Activated CD4-positive, alpha-beta memory T cell treated with anti-CD3 and anti-CD28 coated beads, Interleukin-2, amount 10 ng/mL, durations not matched to agents 7 days and 5 days (primary cell): ENCODE measurements around the gene CCDC192. TPM values are rescaled to one million over a fixed set of nuclear protein-coding genes. Genes with fewer than 3 reads are reported as not detected.
"Not testable (repeated sequence)": the region's sequence is repeated elsewhere in the genome, so short reads cannot be mapped to it uniquely, and the experiment has no call there.

Experiments
- CTCF ChIA-PET: fragments of 350-600 bp; sonication (Branson Sonifier 250); formaldehyde crosslinking; loops from one replicate; lab custom pipeline; 2021; ENCODE audit warnings: antibody characterized with exemption, inconsistent platforms; lab: Charles Lee
- POLR2A ChIA-PET: fragments of 350-600 bp; sonication (Branson Sonifier 250); formaldehyde crosslinking; loops from one replicate; lab custom pipeline; 2021; ENCODE audit warnings: antibody characterized with exemption; lab: Charles Lee
- DNase-seq: peaks from one replicate; pipeline ENCODE4 v3.0.0-alpha.2; 2020
- H3K27ac Mint-ChIP-seq: one replicate; pipeline ENCODE4 v1.8.0; 2021; ENCODE audit warnings: mild to moderate bottlenecking, mixed read lengths
- H3K27me3 Mint-ChIP-seq: one replicate; pipeline ENCODE4 v1.8.0; 2021; ENCODE audit warnings: mixed read lengths
- H3K36me3 Mint-ChIP-seq: one replicate; pipeline ENCODE4 v1.8.0; 2021; ENCODE audit warnings: low read depth, mixed read lengths
- H3K4me1 Mint-ChIP-seq: one replicate; pipeline ENCODE4 v1.8.0; 2021; ENCODE audit warnings: mixed read lengths
- H3K4me3 Mint-ChIP-seq: one replicate; pipeline ENCODE4 v1.8.0; 2021; ENCODE audit warnings: mild to moderate bottlenecking, mixed read lengths
- H3K9me3 Mint-ChIP-seq: one replicate; pipeline ENCODE4 v1.8.0; 2021; ENCODE audit warnings: mixed read lengths
- total RNA-seq, 2 experiments: library from RNA; stranded (reverse); gene quantifications; one replicate each; pipeline ENCODE4 v1.2.3, GENCODE V29; 2021

CCDC192 gene
- total RNA-seq, 2 experiments from 2014 or later = not detected

DNA sequence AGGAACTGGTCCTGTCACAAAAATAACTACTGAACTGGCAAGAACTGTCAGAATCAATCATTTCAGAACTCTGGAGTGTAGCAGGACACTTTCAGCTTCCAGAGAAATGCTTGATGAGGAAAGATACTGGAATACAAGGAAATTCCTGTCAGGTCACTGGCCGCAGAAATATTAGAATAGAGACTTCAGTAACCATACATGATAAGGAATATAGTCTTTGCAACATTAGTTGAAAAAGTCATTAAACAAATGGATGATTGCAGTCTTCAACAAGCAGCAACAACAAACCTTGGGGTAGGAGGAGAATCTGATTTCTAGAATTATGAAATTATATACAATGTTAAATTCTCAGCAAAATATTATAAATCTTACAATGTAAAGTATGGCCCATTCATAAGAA lies 88.2 kb downstream of the CCDC192 start:
- ChIA-PET CTCF (no interaction called here), POLR2A (no interaction called here)
- DNase-seq = no peak
- Mint-ChIP-seq H3K36me3 (peaks cover 15% of the 10 kb centered on the region), H3K4me1 (peaks cover 17% of the 10 kb centered on the region), H3K4me3 (no peak overlapping the region), H3K27ac (no peak overlapping the region), H3K9me3 (peaks cover 7% of the 10 kb centered on the region), H3K27me3 (no peaks in the 10 kb centered on the region)

GRCh38 chr5:127791908-127792307 lies 88.7 kb downstream of the CCDC192 start:
- CTCF ChIA-PET, H3K27me3 Mint-ChIP-seq, H3K4me3 Mint-ChIP-seq, DNase-seq, H3K27ac Mint-ChIP-seq, H3K9me3 Mint-ChIP-seq, POLR2A ChIA-PET: not testable (repeated sequence)
- peaks cover 15% of the 10 kb centered on the region for H3K36me3 Mint-ChIP-seq
- H3K4me1 Mint-ChIP-seq = peaks cover 12% of the 10 kb centered on the region

- Mint-ChIP-seq H3K27ac (no peak overlapping the region), H3K4me3 (no peak overlapping the region), H3K9me3 (peaks cover 7% of the 10 kb centered on the region), H3K36me3 (peaks cover 11% of the 10 kb centered on the region), H3K27me3 (no peaks in the 10 kb centered on the region), H3K4me1 (peaks cover 7% of the 10 kb centered on the region)
- POLR2A ChIA-PET = no interaction called here
- DNase-seq = no peak
- CTCF ChIA-PET = no interaction called here
Measured at GRCh38 chr5:127793052-127793451, 89.9 kb downstream of the CCDC192 start.

- Mint-ChIP-seq H3K4me1 (peaks cover 7% of the 10 kb centered on the region), H3K9me3 (peaks cover 7% of the 10 kb centered on the region), H3K27ac (no peak overlapping the region), H3K27me3 (no peaks in the 10 kb centered on the region), H3K4me3 (no peak overlapping the region), H3K36me3 (peaks cover 11% of the 10 kb centered on the region)
- DNase-seq = no peak
- CTCF ChIA-PET = no interaction called here
- POLR2A ChIA-PET = no interaction called here
Measured at GRCh38 chr5:127793879-127794278, 90.7 kb downstream of the CCDC192 start.

DNA sequence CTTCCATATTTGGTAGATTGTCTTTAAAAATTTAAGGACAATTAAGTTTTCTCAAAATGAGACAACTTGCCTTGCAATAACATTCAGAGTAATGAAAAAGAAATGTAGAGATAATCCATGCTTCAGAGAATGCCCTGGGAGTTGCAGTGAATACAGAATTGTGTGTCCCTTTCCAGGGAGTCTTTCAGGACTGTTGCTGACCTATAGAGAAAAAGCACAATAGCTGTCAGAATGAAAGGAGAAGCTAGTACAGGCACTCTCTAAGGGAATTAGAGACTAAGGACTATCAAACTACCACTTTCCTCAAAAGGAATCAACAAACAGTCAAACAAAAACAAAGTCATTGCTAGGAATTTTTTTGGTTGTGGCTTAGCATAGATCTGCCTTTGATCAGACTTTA lies 93.0 kb downstream of the CCDC192 start:
- ChIA-PET CTCF (interaction anchor here (1.2 kb wide), 1 partner anchor 113 kb away, joined by 3 read pairs; no protein-coding TSS in a partner anchor), POLR2A (interaction anchor here (0.9 kb wide), 1 partner anchor 10 kb away, joined by 3 read pairs; no protein-coding TSS in a partner anchor)
- DNase-seq = no peak
- H3K27me3 Mint-ChIP-seq = no peaks in the 10 kb centered on the region
- peaks cover 7% of the 10 kb centered on the region for H3K4me1 Mint-ChIP-seq
- H3K27ac Mint-ChIP-seq = no peak overlapping the region
- peaks cover 5% of the 10 kb centered on the region for H3K9me3 Mint-ChIP-seq
- H3K36me3 Mint-ChIP-seq = peaks cover 2% of the 10 kb centered on the region
- no peak overlapping the region for H3K4me3 Mint-ChIP-seq

GRCh38 chr5:127799293-127799905 lies 96.2 kb downstream of the CCDC192 start:
- CTCF ChIA-PET = no interaction called here
- no peaks in the 10 kb centered on the region for H3K9me3 Mint-ChIP-seq
- no peaks in the 10 kb centered on the region for H3K36me3 Mint-ChIP-seq
- H3K27me3 Mint-ChIP-seq = peaks cover 2% of the 10 kb centered on the region
- no peak overlapping the region for H3K4me3 Mint-ChIP-seq
- no peak for DNase-seq
- POLR2A ChIA-PET = no interaction called here
- no peak overlapping the region for H3K27ac Mint-ChIP-seq
- H3K4me1 Mint-ChIP-seq = no peaks in the 10 kb centered on the region

GRCh38 chr5:127801751-127802476 lies 98.7 kb downstream of the CCDC192 start:
- H3K4me3 Mint-ChIP-seq = no peak overlapping the region
- CTCF ChIA-PET = no interaction called here
- H3K9me3 Mint-ChIP-seq = no peaks in the 10 kb centered on the region
- H3K27ac Mint-ChIP-seq = no peak overlapping the region
- no peaks in the 10 kb centered on the region for H3K4me1 Mint-ChIP-seq
- H3K27me3 Mint-ChIP-seq = peaks cover 7% of the 10 kb centered on the region
- POLR2A ChIA-PET = interaction anchor here (0.8 kb wide), 1 partner anchor 16 kb away, joined by 3 read pairs; no protein-coding TSS in a partner anchor
- H3K36me3 Mint-ChIP-seq = no peaks in the 10 kb centered on the region
- DNase-seq = no peak

- CTCF ChIA-PET = no interaction called here
Measured at GRCh38 chr5:127802477-127802865, 99.3 kb downstream of the CCDC192 start.

GRCh38 chr5:127804886-127805426 lies 101.8 kb downstream of the CCDC192 start:
- Mint-ChIP-seq H3K4me1 (no peaks in the 10 kb centered on the region), H3K27me3 (peaks cover 11% of the 10 kb centered on the region)
- CTCF ChIA-PET = no interaction called here

More at GRCh38 chr5:127802477-127802865, 99.3 kb downstream of the CCDC192 start:
- Mint-ChIP-seq H3K4me3 (no peak overlapping the region), H3K9me3 (no peaks in the 10 kb centered on the region), H3K27me3 (peaks cover 7% of the 10 kb centered on the region), H3K36me3 (no peaks in the 10 kb centered on the region), H3K27ac (no peak overlapping the region), H3K4me1 (no peaks in the 10 kb centered on the region)
- no peak for DNase-seq
- POLR2A ChIA-PET = no interaction called here

GRCh38 chr5:127805448-127805847 lies 102.3 kb downstream of the CCDC192 start:
- no peak overlapping the region for H3K4me3 Mint-ChIP-seq

More at GRCh38 chr5:127804886-127805426, 101.8 kb downstream of the CCDC192 start:
- no peak overlapping the region for H3K27ac Mint-ChIP-seq
- H3K4me3 Mint-ChIP-seq = no peak overlapping the region
- no peaks in the 10 kb centered on the region for H3K36me3 Mint-ChIP-seq
- POLR2A ChIA-PET = no interaction called here
- no peaks in the 10 kb centered on the region for H3K9me3 Mint-ChIP-seq
- DNase-seq = no peak

DNA sequence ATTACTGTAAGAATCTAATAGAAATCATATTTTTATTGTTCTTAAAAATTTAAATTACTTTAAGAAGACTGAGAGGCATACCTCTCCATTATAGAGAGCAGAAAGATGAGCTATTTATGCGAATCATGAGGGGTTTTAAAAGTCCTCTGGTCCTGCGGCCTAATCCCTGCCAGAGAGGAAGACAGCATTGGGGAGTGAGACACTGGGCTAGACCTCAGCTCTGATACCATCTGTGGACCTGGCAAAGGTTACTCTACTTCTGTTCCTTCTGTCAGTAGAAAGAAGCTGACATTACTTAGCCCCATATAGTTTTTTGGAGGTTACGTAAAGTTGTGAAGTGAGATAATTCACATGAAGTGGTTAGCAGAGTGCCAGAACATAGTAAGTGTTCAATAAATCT lies 103.6 kb downstream of the CCDC192 start:
- CTCF ChIA-PET = no interaction called here
- Mint-ChIP-seq H3K27ac (no peak overlapping the region), H3K27me3 (peaks cover 14% of the 10 kb centered on the region)

More at GRCh38 chr5:127805448-127805847, 102.3 kb downstream of the CCDC192 start:
- no peaks in the 10 kb centered on the region for H3K9me3 Mint-ChIP-seq
- POLR2A ChIA-PET = no interaction called here
- H3K4me1 Mint-ChIP-seq = no peaks in the 10 kb centered on the region
- CTCF ChIA-PET = no interaction called here
- H3K27me3 Mint-ChIP-seq = peaks cover 14% of the 10 kb centered on the region
- H3K36me3 Mint-ChIP-seq = no peaks in the 10 kb centered on the region
- no peak overlapping the region for H3K27ac Mint-ChIP-seq
- no peak for DNase-seq

GRCh38 chr5:127809533-127809932 lies 106.3 kb downstream of the CCDC192 start:
- no peak for DNase-seq
- no peaks in the 10 kb centered on the region for H3K36me3 Mint-ChIP-seq
- H3K27me3 Mint-ChIP-seq = peaks cover 17% of the 10 kb centered on the region
- POLR2A ChIA-PET = no interaction called here
- CTCF ChIA-PET = no interaction called here
- H3K4me1 Mint-ChIP-seq = no peaks in the 10 kb centered on the region
- H3K9me3 Mint-ChIP-seq = no peaks in the 10 kb centered on the region
- H3K27ac Mint-ChIP-seq = no peak overlapping the region
- H3K4me3 Mint-ChIP-seq = no peak overlapping the region

More for the DNA sequence above, 103.6 kb downstream of the CCDC192 start:
- H3K9me3 Mint-ChIP-seq = no peaks in the 10 kb centered on the region
- no peak for DNase-seq
- H3K4me1 Mint-ChIP-seq = no peaks in the 10 kb centered on the region
- H3K4me3 Mint-ChIP-seq = no peak overlapping the region
- POLR2A ChIA-PET = no interaction called here
- no peaks in the 10 kb centered on the region for H3K36me3 Mint-ChIP-seq

DNA sequence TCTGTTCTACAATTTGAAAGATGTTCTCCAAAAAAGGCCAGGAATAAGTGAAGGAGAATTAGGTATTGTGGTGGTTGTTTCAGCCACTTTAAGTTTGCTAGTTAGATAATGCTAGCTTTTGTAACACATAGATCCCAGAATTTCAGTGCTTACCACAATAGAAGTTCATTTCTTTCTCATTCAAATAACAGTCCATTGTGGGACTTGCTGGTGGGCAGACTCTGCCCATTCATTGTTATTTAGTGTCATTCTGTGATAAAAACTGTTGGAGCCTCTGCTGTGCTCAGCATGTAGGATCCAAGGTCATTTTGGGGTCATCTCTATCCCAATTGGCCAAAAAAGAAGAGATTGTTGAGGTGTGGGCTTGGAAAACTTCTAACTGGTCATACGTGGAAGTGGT lies 106.8 kb downstream of the CCDC192 start:
- ChIA-PET CTCF (no interaction called here), POLR2A (no interaction called here)
- no peak overlapping the region for H3K4me3 Mint-ChIP-seq

More for the DNA sequence above, 106.8 kb downstream of the CCDC192 start:
- no peak overlapping the region for H3K27ac Mint-ChIP-seq
- H3K27me3 Mint-ChIP-seq = peaks cover 18% of the 10 kb centered on the region
- H3K4me1 Mint-ChIP-seq = no peaks in the 10 kb centered on the region
- no peak for DNase-seq
- no peaks in the 10 kb centered on the region for H3K36me3 Mint-ChIP-seq
- no peaks in the 10 kb centered on the region for H3K9me3 Mint-ChIP-seq
